Measurements from ENCODE around the gene ANK2. TPM values are rescaled to one million over a fixed set of nuclear protein-coding genes. Genes with fewer than 3 reads are reported as not detected.
"Not testable (repeated sequence)": the region's sequence is repeated elsewhere in the genome, so short reads cannot be mapped to it uniquely, and the experiment has no call there.

The ANK2 gene
- total RNA-seq, 1 donor, result 0.94 TPM

DNA sequence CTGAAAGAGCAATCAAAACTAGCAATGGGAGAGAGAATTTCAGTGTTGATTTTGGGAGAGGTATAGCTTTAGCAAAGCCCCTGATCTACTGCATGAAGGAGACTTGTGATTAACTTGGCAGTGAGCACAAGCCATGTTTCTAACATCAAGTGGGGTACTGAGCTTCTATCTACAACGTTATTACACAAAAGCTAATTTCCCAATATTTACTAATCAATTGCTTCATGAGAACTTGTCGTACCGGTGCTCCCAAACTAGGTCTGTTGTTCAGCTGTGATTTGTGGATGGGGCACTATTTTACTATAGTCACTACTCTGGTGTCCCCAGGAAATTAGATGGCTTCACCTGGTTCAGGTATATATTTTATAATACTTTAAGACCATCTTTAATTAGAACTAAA is 16.2 kb downstream of the ANK2 start:
- Histone ChIP-seq H3K27me3 (ENCODE audit: insufficient read depth, low read length) (peaks cover 3% of the 10 kb centered on the region), H3K9me3 (ENCODE audit: low read depth, low read length) (no peaks in the 10 kb centered on the region), H3K4me3 (ENCODE audit: low read length) (no peak overlapping the region), H3K4me1 (ENCODE audit: insufficient read depth, low read length) (no peaks in the 10 kb centered on the region)

- H3K27me3 ChIP-seq (ENCODE audit: insufficient read depth, low read length); H3K4me3 ChIP-seq (ENCODE audit: low read length); H3K4me1 ChIP-seq (ENCODE audit: insufficient read depth, low read length); H3K9me3 ChIP-seq (ENCODE audit: low read depth, low read length): not testable (repeated sequence)
These were observed 19.3 kb downstream of the ANK2 start for GRCh38 chr4:113068771-113069170.

- H3K4me3 ChIP-seq (ENCODE audit: low read length), result no peak overlapping the region
- no peaks in the 10 kb centered on the region for H3K4me1 ChIP-seq (ENCODE audit: insufficient read depth, low read length)
- no peaks in the 10 kb centered on the region for H3K27me3 ChIP-seq (ENCODE audit: insufficient read depth, low read length)
- no peaks in the 10 kb centered on the region for H3K9me3 ChIP-seq (ENCODE audit: low read depth, low read length)
These were observed 19.9 kb downstream of the ANK2 start for GRCh38 chr4:113069212-113069892.

- no peaks in the 10 kb centered on the region for H3K4me1 ChIP-seq (ENCODE audit: insufficient read depth, low read length)
- no peaks in the 10 kb centered on the region for H3K9me3 ChIP-seq (ENCODE audit: low read depth, low read length)
- no peaks in the 10 kb centered on the region for H3K27me3 ChIP-seq (ENCODE audit: insufficient read depth, low read length)
- H3K4me3 ChIP-seq (ENCODE audit: low read length), result no peak overlapping the region
These were observed 21.3 kb downstream of the ANK2 start for GRCh38 chr4:113070755-113071154.

DNA sequence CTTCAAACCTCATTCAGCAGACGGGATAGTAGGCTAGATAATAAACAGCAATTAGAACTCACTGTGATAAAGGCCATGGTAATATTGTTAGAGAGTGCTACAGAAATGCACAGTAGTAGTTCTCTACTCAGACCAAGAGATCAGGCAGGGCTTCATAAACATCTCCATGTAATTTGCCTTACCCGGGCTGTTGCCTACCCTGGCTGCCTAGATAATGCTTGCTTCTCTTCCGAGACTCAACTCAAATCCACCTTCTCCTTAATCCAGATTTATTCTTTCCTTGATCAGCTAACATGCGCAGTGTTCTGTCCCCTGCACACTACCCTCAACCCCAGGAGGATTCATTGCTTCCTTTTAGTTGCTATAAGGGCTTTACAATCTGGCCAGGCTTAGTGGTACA is 21.8 kb downstream of the ANK2 start:
- Histone ChIP-seq H3K4me1 (ENCODE audit: insufficient read depth, low read length) (no peaks in the 10 kb centered on the region), H3K9me3 (ENCODE audit: low read depth, low read length) (no peaks in the 10 kb centered on the region), H3K27me3 (ENCODE audit: insufficient read depth, low read length) (no peaks in the 10 kb centered on the region), H3K4me3 (ENCODE audit: low read length) (no peak overlapping the region)

DNA sequence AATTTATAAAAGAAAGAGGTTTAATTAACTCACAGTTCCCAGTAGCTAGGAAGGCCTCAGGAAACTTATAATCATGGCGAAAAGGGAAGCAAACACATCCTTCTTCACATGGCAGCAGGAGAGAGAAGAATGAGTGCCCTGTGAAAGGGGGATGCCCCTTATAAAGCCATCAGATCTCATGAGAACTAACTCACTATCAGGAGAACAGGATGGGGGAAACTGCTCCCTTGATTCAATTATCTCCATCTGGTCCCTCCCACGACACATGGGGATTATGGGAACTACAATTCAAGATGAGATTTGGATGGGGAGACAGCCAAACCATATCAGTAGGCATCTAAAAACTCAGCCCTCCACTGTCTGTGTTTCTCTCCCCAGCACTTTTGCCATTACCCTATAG is 22.4 kb downstream of the ANK2 start:
- Histone ChIP-seq H3K27me3 (ENCODE audit: insufficient read depth, low read length) (no peaks in the 10 kb centered on the region), H3K4me1 (ENCODE audit: insufficient read depth, low read length) (no peaks in the 10 kb centered on the region), H3K4me3 (ENCODE audit: low read length) (no peak overlapping the region), H3K9me3 (ENCODE audit: low read depth, low read length) (no peaks in the 10 kb centered on the region)

GRCh38 chr4:113073451-113074005 is 24.1 kb downstream of the ANK2 start:
- H3K9me3 ChIP-seq (ENCODE audit: low read depth, low read length), result no peaks in the 10 kb centered on the region
- H3K27me3 ChIP-seq (ENCODE audit: insufficient read depth, low read length), result no peaks in the 10 kb centered on the region
- no peak overlapping the region for H3K4me3 ChIP-seq (ENCODE audit: low read length)
- no peaks in the 10 kb centered on the region for H3K4me1 ChIP-seq (ENCODE audit: insufficient read depth, low read length)

GRCh38 chr4:113077575-113077974 is 28.1 kb downstream of the ANK2 start:
- no peak overlapping the region for H3K4me3 ChIP-seq (ENCODE audit: low read length)
- no peaks in the 10 kb centered on the region for H3K4me1 ChIP-seq (ENCODE audit: insufficient read depth, low read length)
- H3K27me3 ChIP-seq (ENCODE audit: insufficient read depth, low read length), result no peaks in the 10 kb centered on the region
- no peaks in the 10 kb centered on the region for H3K9me3 ChIP-seq (ENCODE audit: low read depth, low read length)

DNA sequence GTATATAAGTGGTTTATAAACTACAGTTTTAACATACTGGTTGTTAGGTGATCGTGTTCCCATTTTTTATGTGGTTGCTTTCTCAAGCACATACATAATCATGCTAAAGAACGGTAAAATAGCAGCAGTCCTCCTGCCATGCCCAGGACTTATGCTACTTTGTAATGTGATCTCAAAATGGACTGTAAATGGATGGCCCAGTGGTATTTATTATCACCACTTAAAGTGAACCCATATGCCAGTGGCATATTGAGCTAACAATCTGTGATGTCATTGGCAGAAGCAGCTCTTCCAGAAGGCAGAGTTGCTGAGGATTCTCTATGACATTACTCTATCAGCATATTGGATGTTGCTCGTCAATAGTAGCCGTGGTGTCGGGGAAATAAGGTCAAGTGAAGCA is 28.6 kb downstream of the ANK2 start:
- Histone ChIP-seq H3K4me3 (ENCODE audit: low read length) (no peak overlapping the region), H3K9me3 (ENCODE audit: low read depth, low read length) (no peaks in the 10 kb centered on the region), H3K27me3 (ENCODE audit: insufficient read depth, low read length) (no peaks in the 10 kb centered on the region)

GRCh38 chr4:113080050-113080449 is 30.6 kb downstream of the ANK2 start:
- Histone ChIP-seq H3K27me3 (ENCODE audit: insufficient read depth, low read length) (no peaks in the 10 kb centered on the region), H3K9me3 (ENCODE audit: low read depth, low read length) (no peaks in the 10 kb centered on the region), H3K4me3 (ENCODE audit: low read length) (no peak overlapping the region), H3K4me1 (ENCODE audit: insufficient read depth, low read length) (no peaks in the 10 kb centered on the region)

More for the DNA sequence above, 28.6 kb downstream of the ANK2 start:
- no peaks in the 10 kb centered on the region for H3K4me1 ChIP-seq (ENCODE audit: insufficient read depth, low read length)

- Histone ChIP-seq H3K9me3 (ENCODE audit: low read depth, low read length) (no peaks in the 10 kb centered on the region), H3K27me3 (ENCODE audit: insufficient read depth, low read length) (no peaks in the 10 kb centered on the region), H3K4me1 (ENCODE audit: insufficient read depth, low read length) (no peaks in the 10 kb centered on the region), H3K4me3 (ENCODE audit: low read length) (no peak overlapping the region)
These were observed 31.2 kb downstream of the ANK2 start for GRCh38 chr4:113080624-113081023.

- H3K4me1 ChIP-seq (ENCODE audit: insufficient read depth, low read length), result no peaks in the 10 kb centered on the region
- H3K27me3 ChIP-seq (ENCODE audit: insufficient read depth, low read length), result no peaks in the 10 kb centered on the region
- no peaks in the 10 kb centered on the region for H3K9me3 ChIP-seq (ENCODE audit: low read depth, low read length)
- no peak overlapping the region for H3K4me3 ChIP-seq (ENCODE audit: low read length)
These were observed 33.9 kb downstream of the ANK2 start for GRCh38 chr4:113083346-113083745.

GRCh38 chr4:113086172-113086695 is 36.8 kb downstream of the ANK2 start:
- Histone ChIP-seq H3K9me3 (ENCODE audit: low read depth, low read length) (no peaks in the 10 kb centered on the region), H3K4me3 (ENCODE audit: low read length) (no peak overlapping the region), H3K27me3 (ENCODE audit: insufficient read depth, low read length) (no peaks in the 10 kb centered on the region), H3K4me1 (ENCODE audit: insufficient read depth, low read length) (no peaks in the 10 kb centered on the region)

- no peaks in the 10 kb centered on the region for H3K9me3 ChIP-seq (ENCODE audit: low read depth, low read length)
- H3K4me3 ChIP-seq (ENCODE audit: low read length), result no peak overlapping the region
- H3K27me3 ChIP-seq (ENCODE audit: insufficient read depth, low read length), result no peaks in the 10 kb centered on the region
- H3K4me1 ChIP-seq (ENCODE audit: insufficient read depth, low read length), result no peaks in the 10 kb centered on the region
These were observed 38.6 kb downstream of the ANK2 start for GRCh38 chr4:113088050-113088449.

GRCh38 chr4:113090954-113091353 is 41.5 kb downstream of the ANK2 start:
- Histone ChIP-seq H3K4me1 (ENCODE audit: insufficient read depth, low read length) (no peaks in the 10 kb centered on the region), H3K9me3 (ENCODE audit: low read depth, low read length) (no peaks in the 10 kb centered on the region)

GRCh38 chr4:113094331-113094730 is 44.9 kb downstream of the ANK2 start:
- H3K4me1 ChIP-seq (ENCODE audit: insufficient read depth, low read length), result no peaks in the 10 kb centered on the region
- H3K9me3 ChIP-seq (ENCODE audit: low read depth, low read length), result no peaks in the 10 kb centered on the region
- H3K4me3 ChIP-seq (ENCODE audit: low read length), result no peak overlapping the region
- H3K27me3 ChIP-seq (ENCODE audit: insufficient read depth, low read length), result no peaks in the 10 kb centered on the region

More at GRCh38 chr4:113090954-113091353, 41.5 kb downstream of the ANK2 start:
- Histone ChIP-seq H3K4me3 (ENCODE audit: low read length) (no peak overlapping the region), H3K27me3 (ENCODE audit: insufficient read depth, low read length) (no peaks in the 10 kb centered on the region)

Measured in mononuclear cell (primary cell).